Fibroblast of pulmonary artery (primary cell): ENCODE data around the gene PPP2R1B.

Experiments used
- DNase-seq: peaks from one replicate; pipeline ENCODE4 v3.0.0-alpha.2; 2010; ENCODE audit warnings: low read depth
- H3K4me3 ChIP-seq: replicated peaks from 2 replicates; pipeline ENCODE4 v1.5.1; 2011; ENCODE audit warnings: low read depth, mild to moderate bottlenecking, control low read depth, low read length, moderate library complexity
- TF ChIP-seq, protein P1 (sequence below): IDR thresholded peaks from 2 replicates; pipeline ENCODE4 v1.5.1; 2011; ENCODE audit warnings: mild to moderate bottlenecking, control low read depth, low read length, inconsistent platforms; ENCODE audit errors: missing control alignments

Gene PPP2R1B

GRCh38 chr11:111707039-111707690 is 59.0 kb downstream of the PPP2R1B start:
- DNase-seq = peak; percentile 97
- no peak overlapping the region for H3K4me3 ChIP-seq
- TF ChIP-seq, protein P1, sequence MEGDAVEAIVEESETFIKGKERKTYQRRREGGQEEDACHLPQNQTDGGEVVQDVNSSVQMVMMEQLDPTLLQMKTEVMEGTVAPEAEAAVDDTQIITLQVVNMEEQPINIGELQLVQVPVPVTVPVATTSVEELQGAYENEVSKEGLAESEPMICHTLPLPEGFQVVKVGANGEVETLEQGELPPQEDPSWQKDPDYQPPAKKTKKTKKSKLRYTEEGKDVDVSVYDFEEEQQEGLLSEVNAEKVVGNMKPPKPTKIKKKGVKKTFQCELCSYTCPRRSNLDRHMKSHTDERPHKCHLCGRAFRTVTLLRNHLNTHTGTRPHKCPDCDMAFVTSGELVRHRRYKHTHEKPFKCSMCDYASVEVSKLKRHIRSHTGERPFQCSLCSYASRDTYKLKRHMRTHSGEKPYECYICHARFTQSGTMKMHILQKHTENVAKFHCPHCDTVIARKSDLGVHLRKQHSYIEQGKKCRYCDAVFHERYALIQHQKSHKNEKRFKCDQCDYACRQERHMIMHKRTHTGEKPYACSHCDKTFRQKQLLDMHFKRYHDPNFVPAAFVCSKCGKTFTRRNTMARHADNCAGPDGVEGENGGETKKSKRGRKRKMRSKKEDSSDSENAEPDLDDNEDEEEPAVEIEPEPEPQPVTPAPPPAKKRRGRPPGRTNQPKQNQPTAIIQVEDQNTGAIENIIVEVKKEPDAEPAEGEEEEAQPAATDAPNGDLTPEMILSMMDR = no peak

DNA sequence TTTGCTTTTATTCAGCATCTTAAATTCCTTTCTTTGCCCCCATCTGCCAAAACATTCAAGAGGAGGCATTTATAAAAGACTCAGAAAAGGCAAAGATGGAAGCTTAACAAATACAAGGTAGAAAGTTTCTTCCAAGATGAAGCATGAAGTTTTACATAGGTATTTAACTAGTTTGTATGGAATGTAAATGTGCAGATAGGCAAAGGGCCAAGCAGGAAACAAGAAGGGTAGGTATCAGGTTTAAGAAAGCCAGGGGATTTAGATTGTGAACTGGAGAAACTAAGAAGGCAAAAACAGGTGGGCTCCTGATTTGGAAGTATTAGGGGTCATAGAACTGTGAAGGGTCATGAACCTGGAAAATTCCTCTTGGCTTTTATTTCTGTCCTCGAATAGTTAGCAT is 62.6 kb downstream of the PPP2R1B start:
- TF ChIP-seq, protein P1 = no peak
- H3K4me3 ChIP-seq = no peak overlapping the region

DNA sequence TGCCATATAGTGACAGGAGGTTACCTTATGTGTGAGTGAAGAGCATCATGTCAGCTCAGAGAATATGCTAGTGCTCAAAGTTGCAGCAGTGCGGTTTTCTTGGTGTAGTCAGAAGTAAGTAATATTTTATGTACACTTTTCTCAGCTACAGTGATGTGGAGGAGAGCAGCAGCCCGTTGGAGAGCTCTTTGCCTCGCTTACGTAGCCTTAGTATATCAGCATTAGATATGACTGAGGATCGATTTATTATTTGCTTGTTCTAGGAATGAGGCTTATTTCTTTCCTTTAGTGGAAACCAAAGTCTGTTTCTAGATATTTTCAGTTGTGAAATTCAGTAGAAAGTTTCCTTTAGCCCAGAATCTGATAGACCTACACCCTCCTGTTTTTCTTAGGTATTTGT is 63.6 kb downstream of the PPP2R1B start:
- DNase-seq = no peak
- TF ChIP-seq, protein P1 = no peak
- H3K4me3 ChIP-seq = no peak overlapping the region

More for the DNA sequence above, 62.6 kb downstream of the PPP2R1B start:
- DNase-seq = no peak

GRCh38 chr11:111700162-111700561 is 66.0 kb downstream of the PPP2R1B start:
- TF ChIP-seq, protein P1 = no peak
- no peak overlapping the region for H3K4me3 ChIP-seq
- DNase-seq = no peak

GRCh38 chr11:111699579-111700156 is 66.5 kb downstream of the PPP2R1B start:
- H3K4me3 ChIP-seq = no peak overlapping the region
- TF ChIP-seq, protein P1 = no peak
- no peak for DNase-seq

GRCh38 chr11:111698852-111699559 is 67.2 kb downstream of the PPP2R1B start:
- no peak overlapping the region for H3K4me3 ChIP-seq
- TF ChIP-seq, protein P1 = no peak
- DNase-seq = peak; percentile 17
